Rectal smooth muscle tissue (tissue), 1 donor: ENCODE measurements around the gene GPSM3.
"Not testable (repeated sequence)": the region's sequence is repeated elsewhere in the genome, so short reads cannot be mapped to it uniquely, and the experiment has no call there.

Experiments used
- H3K27ac ChIP-seq: one replicate; pipeline ENCODE4 v1.7.0; 2013; ENCODE audit warnings: low read depth, low read length, inconsistent platforms
- H3K27me3 ChIP-seq: one replicate; pipeline ENCODE4 v1.7.0; 2013; ENCODE audit warnings: low read length; ENCODE audit not compliant: control insufficient read depth, insufficient read depth
- H3K36me3 ChIP-seq: one replicate; pipeline ENCODE4 v1.7.0; 2013; ENCODE audit warnings: low read length; ENCODE audit not compliant: control insufficient read depth, insufficient read depth
- H3K4me1 ChIP-seq: one replicate; pipeline ENCODE4 v1.7.0; 2013; ENCODE audit warnings: low read length; ENCODE audit not compliant: control insufficient read depth, insufficient read depth
- H3K4me3 ChIP-seq: one replicate; pipeline ENCODE4 v1.7.0; 2013; ENCODE audit warnings: low read length
- H3K9ac ChIP-seq: one replicate; pipeline ENCODE4 v1.7.0; 2013; ENCODE audit warnings: low read length

GPSM3 gene

DNA sequence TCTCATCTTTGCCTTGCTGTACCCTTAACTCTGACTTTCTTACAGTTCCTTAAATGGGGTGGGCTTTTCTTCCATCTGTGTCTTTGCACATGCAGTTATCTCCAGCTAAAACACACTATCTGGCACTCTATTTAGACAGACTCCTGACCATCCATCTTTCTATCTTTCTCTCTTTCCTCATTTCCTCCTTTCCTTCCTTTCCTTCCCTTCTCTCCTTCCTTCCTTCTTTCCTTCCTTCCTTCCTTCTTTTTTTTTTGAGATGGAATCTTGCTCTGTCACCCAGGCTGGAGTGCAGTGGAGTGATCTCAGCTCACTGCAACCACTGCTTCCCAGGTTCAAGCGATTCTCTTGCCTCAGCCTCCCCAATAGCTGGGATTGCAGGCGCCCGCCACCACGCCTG is 23.2 kb upstream of the GPSM3 start:
- H3K36me3 ChIP-seq, result no peaks in the 10 kb centered on the region
- no peak overlapping the region for H3K27ac ChIP-seq
- H3K9ac ChIP-seq, result no peak overlapping the region
- no peaks in the 10 kb centered on the region for H3K27me3 ChIP-seq
- H3K4me1 ChIP-seq, result no peaks in the 10 kb centered on the region
- H3K4me3 ChIP-seq, result no peak overlapping the region

DNA sequence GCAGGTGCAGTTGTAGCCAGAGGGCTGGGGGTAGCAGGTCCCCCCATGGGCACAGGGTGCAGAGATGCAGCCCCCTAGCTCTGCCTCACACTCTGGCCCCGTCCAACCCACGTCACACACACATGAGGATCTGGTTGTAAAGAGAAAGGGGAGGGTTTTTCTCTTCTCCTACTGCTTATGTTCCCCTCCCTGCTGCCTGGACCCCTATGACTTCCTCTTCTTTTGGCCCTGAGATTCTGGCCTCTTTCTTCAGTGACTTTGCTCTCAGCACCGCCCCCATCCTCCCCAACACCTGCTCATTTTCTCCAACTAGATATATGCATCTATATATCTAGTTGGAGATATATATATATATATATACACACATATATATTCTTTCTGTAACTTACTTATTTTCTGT is 21.7 kb upstream of the GPSM3 start:
- Histone ChIP-seq H3K27me3 (no peaks in the 10 kb centered on the region), H3K9ac (no peak overlapping the region), H3K4me1 (no peaks in the 10 kb centered on the region), H3K4me3 (no peak overlapping the region), H3K36me3 (no peaks in the 10 kb centered on the region), H3K27ac (no peak overlapping the region)

DNA sequence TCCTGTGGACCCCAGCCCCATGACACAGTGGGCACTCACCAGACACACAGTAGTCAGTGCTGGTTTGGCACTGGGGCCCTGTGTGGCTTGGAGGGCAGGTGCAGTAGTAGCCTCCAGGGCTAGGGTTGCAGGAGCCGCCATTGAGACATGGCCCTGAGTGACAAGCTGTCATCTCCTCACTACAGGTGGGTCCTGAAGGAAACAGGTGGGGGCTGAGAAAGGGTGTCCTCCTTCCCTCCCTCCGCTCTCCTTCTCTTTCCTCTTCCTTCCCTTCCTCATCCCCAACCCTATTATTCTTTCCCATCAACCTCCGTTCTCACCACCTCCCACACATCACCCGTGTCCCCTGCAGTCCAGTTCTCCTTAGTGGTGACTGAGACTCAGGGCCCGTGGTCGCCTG is 21.2 kb upstream of the GPSM3 start:
- no peak overlapping the region for H3K9ac ChIP-seq
- H3K36me3 ChIP-seq, result no peaks in the 10 kb centered on the region
- H3K4me3 ChIP-seq, result no peak overlapping the region
- no peak overlapping the region for H3K27ac ChIP-seq
- H3K27me3 ChIP-seq, result no peaks in the 10 kb centered on the region
- no peaks in the 10 kb centered on the region for H3K4me1 ChIP-seq

DNA sequence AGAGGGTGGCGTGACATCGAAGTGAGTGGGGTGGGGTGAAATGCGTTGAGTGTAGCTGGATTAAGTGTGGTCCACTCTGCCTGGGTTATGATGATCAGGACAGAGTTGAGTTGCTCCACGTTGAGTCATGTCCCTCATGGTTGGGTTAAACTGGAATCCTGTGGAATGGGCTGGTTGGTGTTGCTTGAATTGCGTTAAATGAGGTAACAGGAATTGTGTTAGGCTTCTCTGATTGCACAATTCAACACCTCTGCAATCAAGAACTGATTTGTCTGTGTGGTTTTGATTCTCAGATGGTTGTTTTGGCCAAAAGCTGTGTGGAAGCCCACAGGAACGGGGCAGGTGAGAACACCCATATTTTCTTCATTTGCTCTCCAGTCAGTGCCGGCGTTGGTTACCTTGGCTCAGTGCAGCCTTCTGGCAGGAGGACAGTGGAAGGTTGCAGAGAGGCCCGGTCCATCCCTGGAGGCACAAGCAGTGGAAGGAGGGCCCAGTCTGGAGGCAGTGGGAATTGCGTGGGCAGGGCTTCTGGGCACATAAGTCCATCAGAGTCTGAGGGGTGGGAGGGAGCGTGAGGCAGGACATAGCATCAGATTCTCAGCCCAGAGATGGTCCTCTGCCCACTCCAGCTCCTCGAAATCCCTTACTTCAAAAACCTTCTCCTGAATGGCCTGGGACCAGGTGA is 19.8 kb upstream of the GPSM3 start:
- Histone ChIP-seq H3K27ac (no peak overlapping the region), H3K4me1 (no peaks in the 10 kb centered on the region), H3K27me3 (no peaks in the 10 kb centered on the region), H3K36me3 (no peaks in the 10 kb centered on the region), H3K4me3 (no peak overlapping the region), H3K9ac (no peak overlapping the region)

DNA sequence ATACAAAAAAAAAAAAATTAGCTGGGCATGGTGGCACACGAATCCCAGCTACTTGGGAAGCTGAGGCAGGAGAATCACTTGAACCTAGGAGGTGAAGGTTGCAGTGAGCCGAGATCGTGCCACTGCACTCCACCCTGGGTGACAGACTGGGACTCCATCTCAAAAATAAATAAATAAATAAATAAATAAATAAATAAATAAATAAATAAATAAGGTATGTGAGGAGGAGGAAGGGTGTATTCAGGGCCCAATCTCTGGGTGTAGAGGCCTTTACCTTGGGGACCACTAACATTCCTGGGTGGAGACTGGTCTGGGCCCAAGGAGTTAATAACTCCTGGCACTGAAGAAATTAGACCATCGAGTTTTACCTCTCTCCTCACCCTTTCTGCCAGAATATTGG is 19.0 kb upstream of the GPSM3 start:
- H3K36me3 ChIP-seq, H3K27me3 ChIP-seq, H3K4me1 ChIP-seq, H3K9ac ChIP-seq, H3K27ac ChIP-seq, H3K4me3 ChIP-seq: not testable (repeated sequence)

DNA sequence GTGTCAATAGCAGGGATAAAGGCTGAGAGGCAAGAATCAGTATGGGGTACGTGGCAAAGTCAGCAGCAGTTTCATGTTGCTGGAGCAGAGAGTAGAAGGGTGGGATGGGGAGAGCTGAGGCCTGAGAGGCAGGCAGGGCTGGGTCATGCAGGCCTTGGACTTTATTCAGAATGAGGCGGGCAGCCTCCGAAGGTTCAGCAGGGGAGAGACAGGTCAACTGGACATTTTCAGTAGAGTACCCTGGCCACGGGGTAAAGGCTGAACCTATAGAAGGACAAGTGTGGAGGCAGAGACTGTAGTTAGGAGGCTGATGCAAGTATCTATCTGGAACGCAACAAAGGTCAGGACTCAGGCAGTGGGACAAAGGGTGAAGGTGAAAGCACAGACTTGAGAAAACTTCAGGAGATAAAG is 17.8 kb upstream of the GPSM3 start:
- H3K4me3 ChIP-seq, result no peak overlapping the region
- H3K27ac ChIP-seq, result no peak overlapping the region
- H3K4me1 ChIP-seq, result no peaks in the 10 kb centered on the region
- H3K9ac ChIP-seq, result no peak overlapping the region
- H3K27me3 ChIP-seq, result no peaks in the 10 kb centered on the region
- no peaks in the 10 kb centered on the region for H3K36me3 ChIP-seq

DNA sequence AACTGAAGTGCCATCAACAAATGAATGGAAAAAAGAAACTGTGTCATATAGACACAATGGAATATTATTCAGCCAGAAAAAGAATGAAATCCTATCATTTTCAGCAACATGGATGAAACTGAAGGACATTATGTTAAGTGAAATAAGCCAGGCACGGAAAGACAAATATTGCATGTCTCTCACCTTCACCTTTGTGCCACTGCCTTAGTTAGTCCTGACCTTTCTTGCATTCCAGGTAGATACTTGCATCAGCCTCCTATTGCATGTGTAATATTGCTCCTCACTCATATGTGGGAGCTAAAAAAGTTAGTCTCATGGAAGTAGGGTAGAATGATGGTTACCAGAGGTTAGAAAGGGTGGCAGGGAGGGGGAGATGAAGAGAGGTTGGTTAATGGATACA is 16.6 kb upstream of the GPSM3 start:
- Histone ChIP-seq H3K4me1 (no peaks in the 10 kb centered on the region), H3K27ac (no peak overlapping the region), H3K9ac (no peak overlapping the region), H3K27me3 (no peaks in the 10 kb centered on the region), H3K36me3 (no peaks in the 10 kb centered on the region), H3K4me3 (no peak overlapping the region)

DNA sequence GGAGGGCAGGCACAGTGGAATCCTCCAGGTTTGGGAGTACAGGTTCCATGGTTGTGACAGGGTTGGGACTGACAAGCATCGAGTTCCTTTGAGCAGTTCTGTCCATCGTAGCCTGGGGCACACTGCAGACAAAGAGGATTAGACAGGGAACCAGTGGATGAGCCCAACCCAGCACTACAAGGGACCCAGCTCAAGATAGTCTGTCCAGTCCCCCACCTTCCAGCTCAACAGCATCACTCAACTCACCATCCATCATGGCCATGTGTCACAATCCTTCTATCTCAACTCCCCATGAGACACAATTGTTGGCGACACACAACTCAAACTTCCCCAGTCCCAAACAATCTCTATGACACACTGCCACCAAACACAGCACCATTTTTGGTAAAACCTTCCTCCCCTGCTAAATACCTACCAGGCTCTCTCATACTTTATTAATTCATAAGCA is 11.8 kb upstream of the GPSM3 start:
- no peaks in the 10 kb centered on the region for H3K4me1 ChIP-seq
- H3K27me3 ChIP-seq, result peaks cover 3% of the 10 kb centered on the region
- H3K27ac ChIP-seq, result no peak overlapping the region
- H3K36me3 ChIP-seq, result no peaks in the 10 kb centered on the region
- H3K4me3 ChIP-seq, result no peak overlapping the region
- H3K9ac ChIP-seq, result no peak overlapping the region

DNA sequence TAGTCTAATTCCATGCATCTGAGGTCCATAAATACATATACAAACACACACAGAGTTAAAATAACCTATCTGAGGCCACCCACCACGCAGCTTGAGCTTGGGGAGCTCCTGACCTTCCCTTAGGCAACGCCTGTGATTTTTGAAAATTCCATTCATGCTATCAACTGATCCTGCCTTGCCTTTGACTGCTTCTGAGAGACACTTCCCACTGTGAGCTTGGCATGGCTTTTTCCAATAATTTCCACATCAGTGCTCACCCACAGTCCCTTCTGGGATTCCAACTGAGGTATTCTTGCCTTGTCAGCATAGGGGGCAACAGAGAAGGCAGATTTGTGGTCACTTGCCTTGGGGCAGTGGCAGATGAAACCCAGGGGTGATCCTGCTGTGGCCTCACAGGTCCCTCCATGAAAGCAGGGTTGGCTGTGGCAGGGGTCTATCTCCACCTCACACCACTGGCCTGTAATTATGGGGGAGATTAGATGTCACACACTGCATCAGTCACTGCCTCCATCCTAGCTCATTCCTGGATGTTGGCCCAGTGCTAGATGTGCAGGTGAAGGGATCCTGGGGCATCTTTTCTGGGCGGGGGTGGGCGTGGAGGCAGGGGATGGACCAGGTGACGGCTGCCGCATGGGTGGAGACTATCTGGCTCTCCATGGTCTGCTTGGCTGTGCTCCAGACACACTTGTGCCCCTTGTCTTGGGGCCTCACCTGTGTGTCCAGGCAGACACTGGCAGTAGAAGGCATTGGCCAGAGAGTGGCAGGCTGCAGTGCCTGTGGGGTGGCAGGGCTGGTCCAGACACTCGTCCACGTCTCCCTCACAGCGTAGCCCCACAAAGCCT is 11.2 kb upstream of the GPSM3 start:
- Histone ChIP-seq H3K4me1 (no peaks in the 10 kb centered on the region), H3K4me3 (no peak overlapping the region), H3K9ac (no peak overlapping the region), H3K36me3 (no peaks in the 10 kb centered on the region), H3K27me3 (peaks cover 3% of the 10 kb centered on the region), H3K27ac (no peak overlapping the region)

DNA sequence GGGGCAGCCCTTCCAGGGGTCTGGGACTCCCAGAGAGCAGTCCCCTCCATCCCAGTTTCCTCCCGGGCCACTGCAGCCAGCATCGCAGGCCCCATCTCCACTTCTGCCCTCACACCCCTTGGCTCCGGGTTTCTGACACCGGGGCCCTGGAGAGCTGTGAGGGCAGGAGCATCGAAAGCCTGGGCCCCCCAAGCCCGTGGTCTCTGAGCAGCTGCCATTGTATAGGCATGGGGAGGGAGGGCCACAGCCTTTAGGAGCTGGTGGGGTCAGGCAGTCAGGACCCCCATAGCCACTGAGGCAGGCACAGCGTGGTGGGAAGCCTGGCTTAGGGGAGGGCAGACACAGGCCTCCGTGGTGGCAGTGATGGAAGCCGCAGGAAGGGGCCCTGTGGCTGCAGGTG is 9.7 kb upstream of the GPSM3 start:
- Histone ChIP-seq H3K27ac (no peak overlapping the region), H3K27me3 (peaks cover 3% of the 10 kb centered on the region), H3K4me1 (no peaks in the 10 kb centered on the region), H3K4me3 (no peak overlapping the region), H3K9ac (no peak overlapping the region), H3K36me3 (no peaks in the 10 kb centered on the region)

DNA sequence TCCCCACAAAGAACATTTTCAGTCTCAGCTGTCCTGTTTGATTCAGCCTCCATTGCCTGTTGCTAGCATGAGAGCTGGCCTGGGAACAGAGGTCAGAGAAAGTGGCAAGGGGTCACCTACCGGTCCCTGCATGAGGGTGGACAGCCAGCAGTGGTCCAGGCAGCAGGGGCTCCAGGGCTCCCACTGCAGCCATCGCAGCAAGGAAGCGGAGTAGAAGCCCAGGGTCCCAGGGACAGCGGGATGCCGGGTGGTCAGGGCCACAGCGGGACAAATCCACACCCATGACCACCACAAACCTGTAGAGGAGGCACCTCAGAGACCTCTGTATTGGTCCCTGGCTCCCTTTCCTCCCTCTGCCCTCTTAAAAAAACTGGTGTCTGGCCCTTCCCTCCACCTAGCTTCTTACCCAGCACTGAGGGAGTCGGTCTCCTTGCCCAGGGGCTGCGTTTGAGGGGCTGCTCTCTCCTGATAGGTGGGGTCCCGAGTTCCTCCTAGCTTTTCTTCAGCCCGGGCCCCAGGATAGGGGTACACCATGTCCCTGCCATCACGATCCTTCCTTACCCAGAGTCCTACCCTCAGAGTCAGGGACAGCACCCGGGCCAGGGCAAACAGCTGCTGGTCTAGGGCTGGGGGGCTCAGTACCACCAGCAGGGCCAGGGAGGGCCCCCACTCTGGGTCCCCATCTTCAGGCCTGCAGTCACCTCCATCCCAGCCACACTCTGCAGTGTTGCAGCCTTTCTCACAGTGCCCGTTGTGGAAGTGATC is 8.4 kb upstream of the GPSM3 start:
- no peak overlapping the region for H3K9ac ChIP-seq
- no peak overlapping the region for H3K4me3 ChIP-seq
- no peaks in the 10 kb centered on the region for H3K36me3 ChIP-seq
- H3K27ac ChIP-seq, result no peak overlapping the region
- H3K27me3 ChIP-seq, result peaks cover 3% of the 10 kb centered on the region
- H3K4me1 ChIP-seq, result peaks cover 4% of the 10 kb centered on the region

DNA sequence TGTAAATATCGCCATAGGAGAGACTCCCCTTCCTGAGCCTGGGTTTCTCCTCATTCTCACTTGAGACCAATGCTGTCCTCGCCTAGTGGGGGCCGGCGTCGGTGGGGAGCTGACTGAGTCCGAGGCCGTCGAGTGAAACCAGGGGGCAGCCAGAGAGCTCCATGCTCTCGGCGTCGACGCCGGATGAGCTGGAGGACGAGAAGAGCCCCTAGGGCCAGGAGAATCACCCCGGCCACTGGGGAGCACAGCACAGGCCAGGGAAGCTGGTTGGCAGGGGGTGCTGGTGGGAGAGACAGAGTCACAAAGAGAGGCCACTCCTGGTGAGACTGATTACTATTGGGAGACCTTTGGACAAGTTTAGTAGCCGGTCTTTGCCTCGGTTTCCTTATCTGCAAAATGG is 6.4 kb upstream of the GPSM3 start:
- peaks cover 11% of the 10 kb centered on the region for H3K4me1 ChIP-seq
- H3K27me3 ChIP-seq, result peaks cover 3% of the 10 kb centered on the region
- H3K4me3 ChIP-seq, result no peak overlapping the region
- H3K9ac ChIP-seq, result no peak overlapping the region
- no peaks in the 10 kb centered on the region for H3K36me3 ChIP-seq
- H3K27ac ChIP-seq, result no peak overlapping the region
